NCI-H1694 (cell line): ENCODE data around the gene ZNF674.
"Not testable (repeated sequence)": the region's sequence is repeated elsewhere in the genome, so short reads cannot be mapped to it uniquely, and the experiment has no call there.

Experiments
- DNase-seq: peaks from one replicate; lab custom pipeline; 2025; lab: John Stamatoyannopoulos, UW

The ZNF674 gene

GRCh38 chrX:46569621-46570020 is 24.4 kb upstream of the ZNF674 start:
- DNase-seq: no peak

GRCh38 chrX:46567388-46567787 is 22.2 kb upstream of the ZNF674 start:
- DNase-seq: no peak

- DNase-seq: no peak
Measured at GRCh38 chrX:46561824-46562657, 16.8 kb upstream of the ZNF674 start.

- no peak for DNase-seq
Measured at GRCh38 chrX:46559062-46559461, 13.8 kb upstream of the ZNF674 start.

- no peak for DNase-seq
Measured at GRCh38 chrX:46554942-46555341, 9.7 kb upstream of the ZNF674 start.

GRCh38 chrX:46553935-46554334 is 8.7 kb upstream of the ZNF674 start:
- DNase-seq: no peak

- no peak for DNase-seq
Measured at GRCh38 chrX:46551494-46552128, 6.4 kb upstream of the ZNF674 start.

- no peak for DNase-seq
Measured at GRCh38 chrX:46549914-46550313, 4.7 kb upstream of the ZNF674 start.

- DNase-seq: no peak
Measured at GRCh38 chrX:46547857-46548256, 2.6 kb upstream of the ZNF674 start.

- not testable (repeated sequence) for DNase-seq
Measured at GRCh38 chrX:46544527-46544926, 694 bp downstream of the ZNF674 start.

GRCh38 chrX:46543441-46543840 is 1.8 kb downstream of the ZNF674 start:
- no peak for DNase-seq

- DNase-seq: no peak
Measured at GRCh38 chrX:46531442-46531841, 13.8 kb downstream of the ZNF674 start.

- DNase-seq: not testable (repeated sequence)
Measured at GRCh38 chrX:46530404-46530908, 14.8 kb downstream of the ZNF674 start.

GRCh38 chrX:46529740-46530403 is 15.3 kb downstream of the ZNF674 start:
- not testable (repeated sequence) for DNase-seq

- not testable (repeated sequence) for DNase-seq
Measured at GRCh38 chrX:46528640-46529039, 16.6 kb downstream of the ZNF674 start.

GRCh38 chrX:46506076-46506475 is 39.1 kb downstream of the ZNF674 start:
- no peak for DNase-seq

- DNase-seq: no peak
Measured at GRCh38 chrX:46502848-46503247, 42.4 kb downstream of the ZNF674 start.

- DNase-seq: no peak
Measured at GRCh38 chrX:46500054-46500453, 45.2 kb downstream of the ZNF674 start.

- no peak for DNase-seq
Measured at GRCh38 chrX:46488712-46489111, 56.5 kb downstream of the ZNF674 start.

GRCh38 chrX:46485897-46486296 is 59.3 kb downstream of the ZNF674 start:
- DNase-seq: no peak

GRCh38 chrX:46478634-46479033 is 66.6 kb downstream of the ZNF674 start:
- not testable (repeated sequence) for DNase-seq

- no peak for DNase-seq
Measured at GRCh38 chrX:46477435-46477834, 67.8 kb downstream of the ZNF674 start.

- no peak for DNase-seq
Measured at GRCh38 chrX:46465203-46465602, 80.0 kb downstream of the ZNF674 start.
